ENCODE data around the gene MICAL1.

GRCh38 chr6:109490713-109491112 is 35.1 kb upstream of the MICAL1 start:
- no peak for TF ChIP-seq CTCF (IDR thresholded peaks at IDR 0.05; ENCODE audit: poor library complexity, severe bottlenecking)
- no peak for TF ChIP-seq RAD21 (conservative IDR thresholded peaks at IDR 0.05)
- TF ChIP-seq EP300 (conservative IDR thresholded peaks at IDR 0.05; ENCODE audit: poor library complexity, severe bottlenecking), result no peak
- no peak for TF ChIP-seq REST (IDR thresholded peaks at IDR 0.05; ENCODE audit: borderline replicate concordance)

Measured in neural cell (in vitro differentiated cells).